ENCODE results near the gene TNS3. TPM values are rescaled to one million over a fixed set of nuclear protein-coding genes. Genes with fewer than 3 reads are reported as not detected.

The TNS3 gene
- total and polyA plus RNA-seq, 2 of the 13 experiments (the other 11 are each of a cell fraction or from before 2014, with no cell fraction given): 52.9 to 55.7 TPM

DNA sequence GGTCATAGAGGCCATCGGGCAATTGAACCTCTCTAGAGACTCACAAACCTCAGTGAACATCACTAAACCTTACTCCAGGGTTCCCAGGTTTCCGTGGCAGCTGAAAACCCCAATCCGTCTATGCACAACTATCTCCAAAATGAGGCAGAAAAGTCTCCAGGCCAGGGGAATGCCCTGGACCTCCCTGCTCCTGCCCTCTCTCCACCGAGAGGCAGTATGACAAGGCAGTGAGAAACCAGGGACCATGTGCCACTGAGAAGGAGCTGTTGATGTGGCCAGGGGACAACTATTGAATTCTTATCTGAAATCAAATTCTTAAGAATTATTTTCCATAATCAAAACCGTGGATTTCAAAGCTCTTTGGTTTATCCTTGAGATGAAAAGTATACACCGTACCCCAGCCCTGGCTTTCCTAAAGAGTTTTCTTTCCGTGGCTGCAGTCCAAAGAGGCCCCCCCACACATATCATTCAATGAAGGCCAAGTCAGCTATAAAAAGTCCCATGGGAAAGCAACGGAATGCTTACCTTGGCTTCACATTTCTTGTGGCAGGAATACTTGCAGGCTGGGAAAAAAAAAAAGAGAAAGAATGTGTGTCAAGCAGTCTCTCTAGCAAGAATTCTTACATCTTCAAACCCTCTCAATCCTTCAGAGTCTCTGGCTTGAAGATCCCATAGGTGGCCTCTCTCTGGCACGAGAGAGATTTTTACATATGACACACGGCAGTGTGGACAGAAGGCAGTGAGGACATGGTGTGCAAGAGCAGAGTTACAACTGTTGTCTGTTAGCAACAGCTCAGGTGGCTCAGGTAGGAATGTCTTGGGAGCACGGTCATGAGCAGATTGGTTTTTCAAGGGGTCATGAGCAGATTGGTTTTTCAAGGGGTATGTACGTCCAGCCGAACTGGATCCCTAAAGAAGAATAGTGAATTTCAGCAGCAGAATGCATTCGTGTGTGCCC is 75.2 kb downstream of the TNS3 start (continued):
- TF ChIP-seq, protein P1, sequence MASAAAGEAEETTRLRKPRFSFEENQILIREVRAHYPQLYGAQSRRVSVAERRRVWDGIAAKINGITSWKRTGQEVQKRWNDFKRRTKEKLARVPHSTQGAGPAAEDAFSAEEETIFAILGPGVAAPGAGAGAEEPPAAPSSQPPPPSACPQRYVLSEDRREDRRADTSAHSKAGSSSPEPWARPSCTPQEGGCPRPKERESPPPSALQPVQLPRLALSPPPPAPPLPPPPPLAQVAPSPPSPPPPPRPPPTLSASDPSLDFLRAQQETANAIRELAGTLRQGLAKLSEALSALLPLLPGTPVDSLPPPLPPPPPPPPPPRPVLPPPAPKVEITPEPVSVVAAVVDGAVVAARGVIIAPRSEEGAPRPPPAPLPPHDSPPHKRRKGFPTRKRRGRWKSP (CRISPR knock-in tag; IDR thresholded peaks at IDR 0.05): no peak

DNA sequence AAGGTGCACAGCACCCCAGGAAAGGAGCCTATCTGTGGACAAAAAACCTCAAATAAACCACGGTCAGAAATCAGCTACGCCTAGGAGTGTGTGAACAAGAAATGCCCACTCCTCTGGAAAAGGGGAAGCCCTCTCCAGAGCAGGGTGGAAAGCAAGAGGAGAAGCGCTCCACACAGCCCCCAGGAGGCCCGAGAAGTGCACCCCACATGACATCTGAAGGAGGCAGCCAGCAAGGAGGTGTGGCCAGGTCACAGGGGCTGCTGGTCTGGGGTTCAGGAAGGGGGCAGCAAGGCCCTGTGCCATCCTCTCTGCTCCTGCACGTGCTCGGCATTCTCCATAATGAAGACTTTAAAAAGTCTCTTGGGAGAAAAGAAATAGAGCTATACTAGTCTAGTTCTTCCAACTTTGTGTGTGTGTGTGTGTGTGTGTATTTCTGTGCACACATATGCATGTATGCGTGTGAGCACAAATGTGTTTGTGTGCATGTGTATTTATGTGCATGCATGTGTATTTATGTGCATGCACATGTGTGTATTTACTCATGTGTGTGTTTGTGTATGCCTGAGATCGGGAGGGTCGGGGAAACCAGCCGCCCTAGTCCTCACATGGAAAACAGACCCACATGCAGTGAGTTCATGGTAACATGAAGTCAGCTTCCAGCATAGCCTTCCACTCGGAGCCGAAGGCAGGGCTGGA is 76.5 kb downstream of the TNS3 start:
- peaks cover 91% of the 10 kb centered on the region for H3K79me2 ChIP-seq (ENCODE audit: insufficient read depth, low read length)

More for the DNA sequence above, 76.5 kb downstream of the TNS3 start:
- in situ Hi-C loops (cut with HindIII; ENCODE audit: extremely low pct_ligation_motif_present, low pct_unique_long_range_greater_than_20kb): no loop called here
- ChIA-PET CTCF (ENCODE audit: low intra/inter-chr PET ratio, low total read pairs) (no interaction called here), POLR2A (interaction anchor here (0.6 kb wide), 1 partner anchor 70 kb away, joined by 3 read pairs; no protein-coding TSS in a partner anchor)
- Histone ChIP-seq H3K4me1 (ENCODE audit: insufficient read depth, low read length) (peaks cover 67% of the 10 kb centered on the region), H3K9me3 (ENCODE audit: low read length) (no peaks in the 10 kb centered on the region), H3K4me2 (ENCODE audit: low read depth, low read length) (no peak overlapping the region), H3K27ac (ENCODE audit: extremely low read length, insufficient read depth, low read length) (no peak overlapping the region), H3K4me3 (replicated peaks in 1 of 3; ENCODE audit: insufficient read depth in 1 of 3, low read depth in 2 of 3, low read length in 3 of 3) (no peak overlapping the region), H3K36me3 (replicated peaks in 1 of 2; ENCODE audit: control insufficient read depth in 1 of 2, insufficient read depth in 2 of 2, low read length in 2 of 2) (peaks cover 26 to 78% of the 10 kb centered on the region in 2 experiments), H3K27me3 (ENCODE audit: control insufficient read depth in 1 of 2, insufficient read depth in 2 of 2, low read length in 2 of 2) (no peaks in the 10 kb centered on the region), H2AFZ (ENCODE audit: low read length) (no peak overlapping the region), H3K9ac (ENCODE audit: insufficient read depth, low read depth, low read length) (no peak overlapping the region), H4K20me1 (ENCODE audit: insufficient read depth, low read length) (peaks cover 57% of the 10 kb centered on the region)
- FAIRE-seq (no peak), ATAC-seq (no peak), DNase-seq (ENCODE audit: low spot score) (no peak)
- BruUV-seq (replicated peaks): TSS peak; percentile 11
- WGBS (ENCODE audit: low lambda C conversion rate): 99% methylated on average over 11 of the region's 12 CpGs
- TF ChIP-seq, protein P2, sequence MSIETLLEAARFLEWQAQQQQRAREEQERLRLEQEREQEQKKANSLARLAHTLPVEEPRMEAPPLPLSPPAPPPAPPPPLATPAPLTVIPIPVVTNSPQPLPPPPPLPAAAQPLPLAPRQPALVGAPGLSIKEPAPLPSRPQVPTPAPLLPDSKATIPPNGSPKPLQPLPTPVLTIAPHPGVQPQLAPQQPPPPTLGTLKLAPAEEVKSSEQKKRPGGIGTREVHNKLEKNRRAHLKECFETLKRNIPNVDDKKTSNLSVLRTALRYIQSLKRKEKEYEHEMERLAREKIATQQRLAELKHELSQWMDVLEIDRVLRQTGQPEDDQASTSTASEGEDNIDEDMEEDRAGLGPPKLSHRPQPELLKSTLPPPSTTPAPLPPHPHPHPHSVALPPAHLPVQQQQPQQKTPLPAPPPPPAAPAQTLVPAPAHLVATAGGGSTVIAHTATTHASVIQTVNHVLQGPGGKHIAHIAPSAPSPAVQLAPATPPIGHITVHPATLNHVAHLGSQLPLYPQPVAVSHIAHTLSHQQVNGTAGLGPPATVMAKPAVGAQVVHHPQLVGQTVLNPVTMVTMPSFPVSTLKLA (IDR thresholded peaks at IDR 0.05): peak; percentile 88
- TF ChIP-seq ETV6 (CRISPR knock-in tag; conservative IDR thresholded peaks at IDR 0.05): no peak
- intact Hi-C loops (cut with micrococcal nuclease; ENCODE audit: unreplicated experiment): no loop called here

Data from HepG2 (cell line).